Stimulated activated CD4-positive, alpha-beta T cell treated with anti-CD3 and anti-CD28 coated beads, Interleukin-12 subunit alpha, Interleukin-12 subunit beta, amount 100 ng/mL, for 24 hours (primary cell): ENCODE results near the gene RASGRF1.

Source experiments
- DNase-seq, 2 experiments: peaks; one replicate each; pipeline ENCODE4 v3.0.0-alpha.2; 2020; ENCODE audit warnings: low read depth in 2 of 2

RASGRF1 gene

GRCh38 chr15:78914027-78914764 lies 176.4 kb downstream of the RASGRF1 start:
- no peak for DNase-seq

- no peak for DNase-seq
These were observed 177.6 kb downstream of the RASGRF1 start for GRCh38 chr15:78913012-78913411.

- no peak for DNase-seq
These were observed 178.3 kb downstream of the RASGRF1 start for GRCh38 chr15:78912316-78912715.

- DNase-seq: no peak
These were observed 180.3 kb downstream of the RASGRF1 start for GRCh38 chr15:78910271-78910670.
